GM12878 (cell line): Measurements from ENCODE around the gene GPR63. TPM values are rescaled to one million over a fixed set of nuclear protein-coding genes. Genes with fewer than 3 reads are reported as not detected.

Experiments
- ATAC-seq: fragments of 200-7000 bp; cut with Tn5 transposase; 3 replicates; pipeline ENCODE4 v1.9.1; 2020; ENCODE audit warnings: mild to moderate bottlenecking, moderate library complexity
- BruUV-seq: library from RNA; stranded (reverse); fragments of 400-500 nt; replicated peaks from 2 replicates; lab custom pipeline; 2021; lab: Mats Ljungman, UMichigan
- CTCF ChIA-PET: fragments of 300-600 bp; sonication (Branson Sonifier 250); formaldehyde crosslinking; extraction: SDS; loops from one replicate; lab custom pipeline; 2021; ENCODE audit warnings: inconsistent platforms; lab: Yijun Ruan, JAX
- POLR2A ChIA-PET: fragments of 350-600 bp; formaldehyde crosslinking; extraction: SDS; loops from one replicate; lab custom pipeline; 2021; ENCODE audit warnings: inconsistent platforms; lab: Charles Lee
- RAD21 ChIA-PET: fragments of 300-600 bp; sonication (Branson Sonifier 250); formaldehyde crosslinking; loops from one replicate; lab custom pipeline; 2023; ENCODE audit warnings: antibody characterized with exemption; ENCODE audit not compliant: unreplicated experiment; lab: Charles Lee
- SMC1A ChIA-PET: fragments of 300-600 bp; sonication (Branson Sonifier 250); formaldehyde crosslinking; loops from one replicate; lab custom pipeline; 2023; ENCODE audit not compliant: unreplicated experiment, uncharacterized antibody; lab: Charles Lee
- DNase-seq: peaks from one replicate; pipeline ENCODE4 v3.0.0-alpha.2; 2011; ENCODE audit warnings: low read depth, low spot score
- FAIRE-seq: peaks from 3 replicates; lab custom pipeline; 2011; peaks lifted over from hg19 to GRCh38; lab: Jason Lieb, UNC
- H2AFZ ChIP-seq: 2 replicates; pipeline ENCODE4 v1.6.0; 2011; ENCODE audit warnings: low read depth, low read length, control low read depth; ENCODE audit not compliant: control insufficient read depth
- H3K27ac ChIP-seq: 2 replicates; pipeline ENCODE4 v1.5.1; 2011; ENCODE audit warnings: control low read depth; ENCODE audit not compliant: control insufficient read depth, insufficient read depth
- H3K27me3 ChIP-seq, 2 experiments: replicated peaks in 1 of 2; 2 replicates each; pipeline versions ENCODE4 v1.6.0 to v1.6.1; 2011; ENCODE audit warnings: low read length in 1 of 2; ENCODE audit not compliant: control insufficient read depth in 2 of 2, insufficient read depth in 2 of 2
- H3K36me3 ChIP-seq, 2 experiments: 2 replicates each; pipeline ENCODE4 v1.5.1; 2011; ENCODE audit warnings: low read length in 1 of 2; ENCODE audit not compliant: control insufficient read depth in 2 of 2, insufficient read depth in 2 of 2
- H3K4me1 ChIP-seq: 2 replicates; pipeline ENCODE4 v1.6.1; 2011; ENCODE audit warnings: mild to moderate bottlenecking, low read length, moderate library complexity, mixed read lengths; ENCODE audit not compliant: control insufficient read depth, insufficient read depth
- H3K4me2 ChIP-seq: 2 replicates; pipeline ENCODE4 v1.6.0; 2011; ENCODE audit warnings: control low read depth; ENCODE audit not compliant: control insufficient read depth, insufficient read depth
- H3K4me3 ChIP-seq: fragments of 200-600 bp; sonication (generic); 2 replicates; pipeline ENCODE4 v1.5.1; 2016
- H3K79me2 ChIP-seq: 2 replicates; pipeline ENCODE4 v1.6.0; 2011; ENCODE audit warnings: low read length; ENCODE audit not compliant: control insufficient read depth, insufficient read depth
- H3K9ac ChIP-seq: 2 replicates; pipeline ENCODE4 v1.8.0; 2011; ENCODE audit warnings: low read length, control low read depth, mixed read lengths; ENCODE audit not compliant: control insufficient read depth, insufficient read depth
- H3K9me3 ChIP-seq: replicated peaks from 3 replicates; pipeline ENCODE4 v1.5.1; 2011; ENCODE audit warnings: mild to moderate bottlenecking, low read length; ENCODE audit not compliant: control insufficient read depth, insufficient read depth
- H4K20me1 ChIP-seq: 2 replicates; pipeline ENCODE4 v1.6.0; 2011; ENCODE audit not compliant: control insufficient read depth, insufficient read depth
- BCL11A ChIP-seq: IDR thresholded peaks from 2 replicates; pipeline ENCODE4 v1.6.1; 2011; ENCODE audit warnings: low read depth, low read length
- BHLHE40 ChIP-seq, 2 experiments: fragments of 450-650 bp in 1 of 2; IDR thresholded peaks; 2 replicates each; pipeline ENCODE4 v1.6.1; 2011 to 2017; ENCODE audit warnings: low read depth in 2 of 2, borderline replicate concordance in 1 of 2, improper control_type of control experiment in 1 of 2, low read length in 1 of 2, mild to moderate bottlenecking in 1 of 2
- CREB1 ChIP-seq: IDR thresholded peaks from 2 replicates; pipeline ENCODE4 v1.6.1; 2012; ENCODE audit warnings: low read depth, mild to moderate bottlenecking, inconsistent platforms
- RCOR1 ChIP-seq: conservative IDR thresholded peaks from 2 replicates; pipeline ENCODE4 v1.6.1; 2012; ENCODE audit warnings: low read depth, low read length, improper control_type of control experiment
- TAF1 ChIP-seq: IDR thresholded peaks from 2 replicates; pipeline ENCODE4 v1.6.1; 2011; ENCODE audit warnings: mild to moderate bottlenecking, low read depth, low read length, borderline replicate concordance
- YY1 ChIP-seq: IDR thresholded peaks from 2 replicates; pipeline ENCODE4 v1.6.1; 2011; ENCODE audit warnings: low read depth, mild to moderate bottlenecking, low read length
- ZNF622 ChIP-seq: fragments of 450-650 bp; IDR thresholded peaks from 2 replicates; pipeline ENCODE4 v1.6.1; 2017; ENCODE audit warnings: mild to moderate bottlenecking, inconsistent platforms
- WGBS: methylation state at CpG from one replicate; pipeline ENCODE4 v1.1.6; 2016; ENCODE audit warnings: low lambda C conversion rate; ENCODE audit not compliant: insufficient replicate concordance, insufficient coverage; ENCODE audit errors: missing lambda C conversion rate; 5-methylcytosine and 5-hydroxymethylcytosine counted together
- in situ Hi-C: fragments of 300-500 bp; cut with MboI; formaldehyde crosslinking; loops from 9 replicates; pipeline ENCODE4 v1.14.3; 2018; ENCODE audit warnings: mixed read lengths
- intact Hi-C: fragments of 100-400 bp; cut with micrococcal nuclease; formaldehyde crosslinking; loops from one replicate; pipeline ENCODE4 v1.14.2; 2022; ENCODE audit not compliant: unreplicated experiment
- polyA plus RNA-seq, 11 experiments: library from polyadenylated mRNA; depleted of rRNA in 4 of 11; unstranded in 6 of 11; stranded (reverse) in 5 of 11; fragments of >200 nt; fragmentation: Nextera tagmentation in 4 of 11; fragmentation: Illumina TruSeq in 1 of 11; extraction: Ambion mirVana in 4 of 11; extraction: Trizol in 1 of 11; gene quantifications; 1 replicate in 1 of 11; 2 replicates in 10 of 11; pipeline versions ENCODE4 v1.2.1 to v1.2.3, GENCODE V29; 2011 to 2016; ENCODE audit warnings: inconsistent platforms in 2 of 11, missing spikeins in 2 of 11, low read depth in 1 of 11
- total RNA-seq, 4 experiments: library from RNA; depleted of rRNA in 3 of 4; stranded (reverse); fragments of >200 nt in 3 of 4; fragmentation: Illumina TruSeq in 1 of 4; extraction: Trizol in 1 of 4; gene quantifications; 2 replicates each; pipeline versions ENCODE4 v1.2.1 to v1.2.3, GENCODE V29; 2013 to 2021
- TF ChIP-seq, protein P1 (sequence below): fragments of 450-650 bp; IDR thresholded peaks from 2 replicates; pipeline ENCODE4 v1.6.1; 2016; ENCODE audit warnings: mild to moderate bottlenecking
- TF ChIP-seq, protein P2 (sequence below): IDR thresholded peaks from 2 replicates; pipeline ENCODE4 v1.6.1; 2012; ENCODE audit warnings: low read depth, low read length, improper control_type of control experiment

GPR63 gene
- total and polyA plus RNA-seq, 10 of the 15 experiments (the other 5 are each of a cell fraction or from before 2014, with no cell fraction given) = 1.6 to 6.6 (median 3.5) TPM

DNA sequence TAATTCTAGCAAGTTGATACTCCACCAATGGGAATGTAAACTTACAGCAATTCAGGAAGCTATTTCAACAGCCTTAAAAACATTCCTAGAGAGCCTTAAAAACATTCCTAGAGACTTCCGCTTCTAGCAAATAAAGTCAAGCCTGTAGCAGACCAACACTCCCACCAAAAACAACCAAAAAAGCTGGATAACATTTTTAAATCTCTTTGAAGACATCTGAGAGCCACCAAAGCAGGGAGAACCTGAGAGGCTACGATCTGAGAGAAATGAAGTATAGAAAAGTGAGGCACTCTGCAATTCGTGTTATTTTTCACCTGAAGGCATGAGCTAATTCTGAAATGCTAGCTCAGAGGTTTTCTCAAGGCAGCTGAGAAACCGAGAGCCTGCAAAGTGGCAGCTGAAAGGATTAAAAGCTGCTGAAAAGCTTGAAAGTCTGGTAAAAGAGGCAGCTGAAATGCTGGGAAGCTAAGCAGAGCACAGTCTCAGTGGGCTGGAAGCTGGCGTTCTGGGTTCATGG is 20.9 kb downstream of the GPR63 start:
- Histone ChIP-seq H3K9ac (no peak overlapping the region), H4K20me1 (no peaks in the 10 kb centered on the region), H3K4me1 (no peaks in the 10 kb centered on the region), H3K79me2 (peaks cover 1% of the 10 kb centered on the region; the same call in 1 of the 2 replicates), H3K4me3 (no peak overlapping the region), H3K27ac (no peak overlapping the region), H3K27me3 (no peaks in the 10 kb centered on the region), H2AFZ (no peak overlapping the region), H3K36me3 (no peaks in the 10 kb centered on the region), H3K9me3 (no peaks in the 10 kb centered on the region), H3K4me2 (no peak overlapping the region)
- BruUV-seq = no TSS peak
- ChIA-PET POLR2A (interaction anchor here (0.7 kb wide), 1 partner anchor 15 kb away, joined by 7 read pairs; no protein-coding TSS in a partner anchor), SMC1A (interaction anchor here (0.6 to 1.6 kb wide), 6 partner anchors 10 to 26 kb away, joined by 3 to 8 read pairs (median 3); no protein-coding TSS in a partner anchor), RAD21 (interaction anchor here (0.7 to 1.4 kb wide), 3 partner anchors 20 to 243 kb away, joined by 3 to 4 read pairs (median 4); partner anchors contain the start of gene GPR63), CTCF (interaction anchor here (1.4 to 1.6 kb wide), 2 partner anchors 9 to 16 kb away, joined by 4 to 7 read pairs; no protein-coding TSS in a partner anchor)
- DNase-seq (no peak), FAIRE-seq (no peak), ATAC-seq (no peak)
- 63% methylated on average over 5 of the region's 5 CpGs for WGBS
- in situ Hi-C loops (no loop called here), intact Hi-C loops (no loop called here)
- TF ChIP-seq BCL11A = no peak
- no peak for TF ChIP-seq BHLHE40 (IDR thresholded peaks at IDR 0.05; ENCODE audit: borderline replicate concordance in 1 of 2, low read depth in 2 of 2, low read length in 1 of 2)
- no peak for TF ChIP-seq RCOR1
- TF ChIP-seq, protein P1, sequence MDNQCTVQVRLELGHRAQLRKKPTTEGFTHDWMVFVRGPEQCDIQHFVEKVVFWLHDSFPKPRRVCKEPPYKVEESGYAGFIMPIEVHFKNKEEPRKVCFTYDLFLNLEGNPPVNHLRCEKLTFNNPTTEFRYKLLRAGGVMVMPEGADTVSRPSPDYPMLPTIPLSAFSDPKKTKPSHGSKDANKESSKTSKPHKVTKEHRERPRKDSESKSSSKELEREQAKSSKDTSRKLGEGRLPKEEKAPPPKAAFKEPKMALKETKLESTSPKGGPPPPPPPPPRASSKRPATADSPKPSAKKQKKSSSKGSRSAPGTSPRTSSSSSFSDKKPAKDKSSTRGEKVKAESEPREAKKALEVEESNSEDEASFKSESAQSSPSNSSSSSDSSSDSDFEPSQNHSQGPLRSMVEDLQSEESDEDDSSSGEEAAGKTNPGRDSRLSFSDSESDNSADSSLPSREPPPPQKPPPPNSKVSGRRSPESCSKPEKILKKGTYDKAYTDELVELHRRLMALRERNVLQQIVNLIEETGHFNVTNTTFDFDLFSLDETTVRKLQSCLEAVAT = no peak
- TF ChIP-seq ZNF622 = no peak
- TF ChIP-seq YY1 = no peak
- TF ChIP-seq, protein P2, sequence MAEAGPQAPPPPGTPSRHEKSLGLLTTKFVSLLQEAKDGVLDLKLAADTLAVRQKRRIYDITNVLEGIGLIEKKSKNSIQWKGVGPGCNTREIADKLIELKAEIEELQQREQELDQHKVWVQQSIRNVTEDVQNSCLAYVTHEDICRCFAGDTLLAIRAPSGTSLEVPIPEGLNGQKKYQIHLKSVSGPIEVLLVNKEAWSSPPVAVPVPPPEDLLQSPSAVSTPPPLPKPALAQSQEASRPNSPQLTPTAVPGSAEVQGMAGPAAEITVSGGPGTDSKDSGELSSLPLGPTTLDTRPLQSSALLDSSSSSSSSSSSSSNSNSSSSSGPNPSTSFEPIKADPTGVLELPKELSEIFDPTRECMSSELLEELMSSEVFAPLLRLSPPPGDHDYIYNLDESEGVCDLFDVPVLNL = no peak
- no peak for TF ChIP-seq CREB1
- no peak for TF ChIP-seq TAF1
